HS-5 (cell line): Measurements from ENCODE around the gene FKBP6.
"Not testable (repeated sequence)": the region's sequence is repeated elsewhere in the genome, so short reads cannot be mapped to it uniquely, and the experiment has no call there.

ENCODE experiments used
- DNase-seq: peaks from one replicate; pipeline ENCODE4 v3.0.0-alpha.2; 2012; ENCODE audit warnings: low read depth

FKBP6 gene

DNA sequence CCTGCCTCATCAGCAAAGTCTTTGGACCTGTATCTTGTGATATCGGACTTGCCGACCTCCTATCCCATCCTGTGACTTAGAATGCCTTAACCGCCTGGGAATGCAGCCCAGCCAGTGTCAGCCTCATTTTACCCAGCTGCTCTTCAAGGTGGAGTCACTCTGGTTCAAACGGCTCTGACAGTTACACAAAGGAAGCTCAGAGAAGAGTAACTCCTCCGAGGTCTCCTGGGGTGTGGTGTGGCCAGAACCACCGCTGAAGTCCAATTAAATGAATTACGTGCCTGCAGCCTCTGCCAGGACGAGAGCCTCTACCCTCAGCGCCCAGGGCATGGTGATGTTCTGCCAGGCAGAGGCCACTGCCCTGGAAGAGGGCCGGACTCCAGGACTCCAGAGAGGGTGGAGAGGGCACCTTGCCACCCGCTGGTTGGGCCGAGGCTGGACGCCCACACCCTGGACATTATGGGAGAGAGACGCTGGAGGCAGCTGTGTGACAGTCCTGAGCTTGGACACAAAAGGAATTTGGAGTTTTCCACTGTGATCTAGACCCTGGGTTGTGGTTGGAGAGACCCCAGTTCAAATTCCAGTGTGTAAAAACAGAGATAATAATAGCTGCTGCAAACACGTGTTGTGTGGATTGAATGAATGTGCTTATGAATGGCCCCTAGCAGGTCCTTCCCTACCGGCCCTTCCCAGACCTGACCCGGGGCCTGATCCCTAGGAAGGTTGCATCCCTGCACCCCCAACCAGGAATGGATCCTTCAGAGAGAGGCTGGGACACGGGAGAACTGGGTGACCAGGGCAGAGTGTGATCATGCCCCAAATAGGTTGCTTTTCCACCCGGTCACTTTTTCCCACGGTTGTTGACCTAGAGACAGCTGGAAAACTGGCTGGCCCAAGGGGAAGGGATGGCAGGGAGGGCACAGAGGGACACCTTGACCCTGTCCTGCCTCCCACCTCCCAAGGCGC lies 67.9 kb downstream of the FKBP6 start:
- no peak for DNase-seq

DNA sequence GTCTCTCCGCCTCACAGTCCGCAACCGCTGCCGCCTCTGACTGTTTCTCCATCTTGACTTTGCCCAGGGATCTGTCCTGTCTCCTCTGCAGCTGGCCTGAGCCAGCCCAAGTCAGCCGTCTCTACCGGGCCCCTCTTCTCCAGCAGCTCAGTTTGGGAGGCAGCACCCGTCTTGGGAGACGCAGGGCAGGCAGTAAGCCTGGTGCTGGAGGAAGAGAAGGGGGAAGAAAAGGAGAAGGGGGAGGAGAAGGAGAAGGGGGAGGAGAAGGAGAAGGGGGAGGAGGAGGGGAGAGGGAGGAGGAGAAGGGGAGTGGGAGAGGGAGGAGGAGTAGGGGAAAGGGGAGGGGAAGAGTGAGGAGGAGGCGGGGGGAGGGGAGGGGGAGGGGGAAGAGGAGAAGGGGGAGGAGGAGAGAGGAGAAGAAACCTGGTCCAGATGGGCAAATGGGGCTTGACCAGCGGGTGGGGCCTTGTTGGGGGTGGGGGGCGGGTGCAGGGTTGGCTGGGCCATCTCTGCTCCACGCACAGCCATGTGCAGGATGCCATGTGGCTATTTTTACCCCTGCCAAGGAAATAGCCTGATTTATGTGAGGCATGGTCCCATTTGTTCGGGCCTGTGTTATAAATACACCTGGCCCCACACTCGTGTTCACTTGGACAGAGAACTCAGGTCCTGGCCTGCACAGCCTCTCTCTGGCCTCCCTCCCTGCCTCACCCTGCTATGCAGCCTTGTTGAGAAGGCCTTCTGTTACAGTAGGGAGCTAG lies 69.7 kb downstream of the FKBP6 start:
- no peak for DNase-seq

DNA sequence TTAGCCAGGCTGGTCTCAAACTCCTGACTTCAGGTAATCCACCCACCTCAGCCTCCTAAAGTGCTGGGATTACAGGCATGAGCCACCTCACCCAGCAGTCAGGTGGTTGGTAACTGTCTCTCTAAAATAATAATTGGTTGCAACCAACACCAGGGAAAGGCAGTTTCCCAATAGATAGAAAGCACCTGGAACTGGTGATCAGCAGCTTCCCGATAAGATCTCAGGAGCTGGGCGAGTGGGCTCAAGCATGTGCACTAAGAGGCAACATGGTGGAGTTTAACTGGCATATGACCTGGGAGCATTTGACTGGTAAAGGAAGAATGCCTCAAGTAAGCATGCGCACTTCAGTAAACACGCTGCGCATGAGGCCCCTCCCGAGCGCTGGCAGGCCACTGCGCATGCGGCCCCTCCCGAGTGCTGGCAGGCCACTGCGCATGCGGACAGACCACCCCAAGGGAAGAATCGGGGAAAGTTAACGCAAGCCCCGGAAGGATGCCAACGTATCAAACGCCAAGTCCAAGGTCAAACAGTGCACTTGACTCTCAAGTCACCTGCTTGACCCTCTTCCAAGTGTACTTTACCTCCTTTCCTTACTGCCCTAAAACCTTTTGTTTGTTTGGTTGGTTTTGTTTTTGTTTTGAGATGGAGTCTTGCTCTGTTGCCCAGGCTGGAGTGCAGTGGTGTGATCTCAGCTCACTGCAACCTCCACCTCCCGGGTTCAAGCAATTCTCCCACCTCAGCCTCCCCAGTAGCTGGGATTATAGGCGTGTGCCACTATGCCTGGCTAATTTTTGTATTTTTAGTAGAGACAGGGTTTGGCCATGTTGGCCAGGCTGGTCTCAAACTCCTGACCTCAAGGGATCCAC lies 71.5 kb downstream of the FKBP6 start:
- DNase-seq: not testable (repeated sequence)

DNA sequence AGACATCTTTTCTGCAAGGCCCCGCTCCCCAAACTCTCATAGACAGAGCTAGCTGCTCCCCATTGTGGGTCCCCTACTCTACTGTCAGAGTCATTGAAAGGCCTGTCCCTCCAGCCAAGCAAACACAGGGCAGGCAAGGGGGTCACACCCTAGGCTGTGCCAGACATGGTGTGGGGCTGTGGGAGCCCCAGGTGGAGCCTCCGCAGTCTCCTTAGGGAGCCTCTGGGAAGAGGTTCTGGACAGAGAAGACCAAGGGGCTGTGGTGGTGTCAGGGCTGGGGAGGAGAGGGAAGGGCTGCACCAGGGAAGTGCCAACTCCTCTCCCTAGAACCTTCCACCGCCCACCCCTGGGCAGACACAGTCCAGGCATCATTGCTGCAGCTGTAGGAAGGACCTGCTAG lies 76.9 kb downstream of the FKBP6 start:
- not testable (repeated sequence) for DNase-seq
